ENCODE measurements around the gene BUB3. TPM values are rescaled to one million over a fixed set of nuclear protein-coding genes. Genes with fewer than 3 reads are reported as not detected.

BUB3 gene
- total RNA-seq, 1 experiment from 2014 or later: 129 TPM

GRCh38 chr10:123149162-123149567 is 5.0 kb upstream of the BUB3 start:
- H3K36me3 Mint-ChIP-seq (ENCODE audit: insufficient read depth, unreplicated experiment): peaks cover 9% of the 10 kb centered on the region
- ChIA-PET POLR2A (interaction anchor here (0.7 kb wide), 1 partner anchor 9 kb away, joined by 3 read pairs; no protein-coding TSS in a partner anchor), CTCF (interaction anchor here (1.2 kb wide), 1 partner anchor 10 kb away, joined by 5 read pairs; no protein-coding TSS in a partner anchor)
- no peak for DNase-seq
- peaks cover 13% of the 10 kb centered on the region for H3K4me1 Mint-ChIP-seq (ENCODE audit: low read depth, unreplicated experiment)
- H3K4me3 Mint-ChIP-seq (ENCODE audit: unreplicated experiment): peak overlapping the region; percentile 73
- no TSS peak for BruUV-seq (replicated peaks)
- H3K27me3 Mint-ChIP-seq (ENCODE audit: insufficient read depth, unreplicated experiment): peaks cover 5% of the 10 kb centered on the region
- intact Hi-C loops (cut with micrococcal nuclease; ENCODE audit: unreplicated experiment): no loop called here
- TF ChIP-seq CTCF (IDR thresholded peaks at IDR 0.05; ENCODE audit: insufficient read depth in 1 of 2, low read depth in 1 of 2, low read length in 1 of 2, severe bottlenecking in 1 of 2, unreplicated experiment in 1 of 2): no peak
- no peak overlapping the region for H3K27ac Mint-ChIP-seq (ENCODE audit: unreplicated experiment)
- peaks cover 15% of the 10 kb centered on the region for H3K4me1 ChIP-seq
- no peaks in the 10 kb centered on the region for H3K9me3 ChIP-seq
- H3K4me3 ChIP-seq (ENCODE audit: low read depth, low read length): no peak overlapping the region; the same call in 1 of the 2 replicates
- no peaks in the 10 kb centered on the region for H3K27me3 ChIP-seq (replicated peaks; ENCODE audit: control insufficient read depth, insufficient read depth, low read length)
- H3K9me3 Mint-ChIP-seq (ENCODE audit: unreplicated experiment): no peaks in the 10 kb centered on the region
- no peaks in the 10 kb centered on the region for H3K36me3 ChIP-seq (ENCODE audit: control insufficient read depth, insufficient read depth, low read length)

GRCh38 chr10:123149568-123150270 is 4.5 kb upstream of the BUB3 start:
- H3K4me3 Mint-ChIP-seq (ENCODE audit: unreplicated experiment): peak overlapping the region; percentile 71
- intact Hi-C loops (cut with micrococcal nuclease; ENCODE audit: unreplicated experiment): no loop called here
- H3K4me3 ChIP-seq (ENCODE audit: low read depth, low read length): no peak overlapping the region
- ChIA-PET CTCF (no interaction called here), POLR2A (no interaction called here)
- no TSS peak for BruUV-seq (replicated peaks)
- H3K36me3 Mint-ChIP-seq (ENCODE audit: insufficient read depth, unreplicated experiment): peaks cover 14% of the 10 kb centered on the region
- H3K4me1 ChIP-seq: peaks cover 15% of the 10 kb centered on the region
- no peak for DNase-seq
- H3K9me3 Mint-ChIP-seq (ENCODE audit: unreplicated experiment): no peaks in the 10 kb centered on the region
- H3K9me3 ChIP-seq: no peaks in the 10 kb centered on the region
- no peak for TF ChIP-seq CTCF (IDR thresholded peaks at IDR 0.05; ENCODE audit: insufficient read depth in 1 of 2, low read depth in 1 of 2, low read length in 1 of 2, severe bottlenecking in 1 of 2, unreplicated experiment in 1 of 2)
- H3K4me1 Mint-ChIP-seq (ENCODE audit: low read depth, unreplicated experiment): peaks cover 13% of the 10 kb centered on the region
- H3K27ac Mint-ChIP-seq (ENCODE audit: unreplicated experiment): no peak overlapping the region
- H3K36me3 ChIP-seq (ENCODE audit: control insufficient read depth, insufficient read depth, low read length): no peaks in the 10 kb centered on the region
- H3K27me3 Mint-ChIP-seq (ENCODE audit: insufficient read depth, unreplicated experiment): peaks cover 5% of the 10 kb centered on the region
- no peaks in the 10 kb centered on the region for H3K27me3 ChIP-seq (replicated peaks; ENCODE audit: control insufficient read depth, insufficient read depth, low read length)

GRCh38 chr10:123150271-123150985 is 3.8 kb upstream of the BUB3 start:
- TF ChIP-seq CTCF (IDR thresholded peaks at IDR 0.05; ENCODE audit: insufficient read depth in 1 of 2, low read depth in 1 of 2, low read length in 1 of 2, severe bottlenecking in 1 of 2, unreplicated experiment in 1 of 2): no peak
- Mint-ChIP-seq H3K4me1 (ENCODE audit: low read depth, unreplicated experiment) (peaks cover 13% of the 10 kb centered on the region), H3K27ac (ENCODE audit: unreplicated experiment) (no peak overlapping the region), H3K27me3 (ENCODE audit: insufficient read depth, unreplicated experiment) (peaks cover 5% of the 10 kb centered on the region), H3K9me3 (ENCODE audit: unreplicated experiment) (no peaks in the 10 kb centered on the region), H3K36me3 (ENCODE audit: insufficient read depth, unreplicated experiment) (peaks cover 21% of the 10 kb centered on the region), H3K4me3 (ENCODE audit: unreplicated experiment) (peak overlapping the region; percentile 71)
- Histone ChIP-seq H3K9me3 (no peaks in the 10 kb centered on the region), H3K27me3 (replicated peaks; ENCODE audit: control insufficient read depth, insufficient read depth, low read length) (no peaks in the 10 kb centered on the region), H3K4me3 (ENCODE audit: low read depth, low read length) (peak overlapping the region; percentile 46), H3K4me1 (peaks cover 17% of the 10 kb centered on the region), H3K36me3 (ENCODE audit: control insufficient read depth, insufficient read depth, low read length) (no peaks in the 10 kb centered on the region)
- intact Hi-C loops (cut with micrococcal nuclease; ENCODE audit: unreplicated experiment): no loop called here
- no TSS peak for BruUV-seq (replicated peaks)
- peak; percentile 73 to 78 for DNase-seq
- ChIA-PET CTCF (interaction anchor here (1.1 to 1.9 kb wide), 2 partner anchors 17 to 134 kb away, joined by 3 to 8 read pairs; no protein-coding TSS in a partner anchor), POLR2A (interaction anchor here (1.1 kb wide), 1 partner anchor 10 kb away, joined by 3 read pairs; no protein-coding TSS in a partner anchor)
